Keratinocyte (primary cell): Measurements from ENCODE around the gene GRK6.

Experiments
- CTCF ChIP-seq, 3 experiments: IDR thresholded peaks in 1 of 3; conservative IDR thresholded peaks in 1 of 3; optimal IDR thresholded peaks in 1 of 3; 2 replicates in 2 of 3; 3 replicates in 1 of 3; pipeline versions ENCODE3 to v1.5.1; 2011; ENCODE audit warnings: low read length in 3 of 3, mild to moderate bottlenecking in 3 of 3, moderate library complexity in 2 of 3, control low read depth in 1 of 3, inconsistent platforms in 1 of 3; ENCODE audit not compliant: insufficient read depth in 2 of 3; ENCODE audit errors: extremely low read depth in 1 of 3
- EZH2 ChIP-seq: IDR thresholded peaks from one replicate; pipeline ENCODE4 v1.6.1; 2012; ENCODE audit warnings: inconsistent platforms, mild to moderate bottlenecking, low read length, moderate library complexity

DNA sequence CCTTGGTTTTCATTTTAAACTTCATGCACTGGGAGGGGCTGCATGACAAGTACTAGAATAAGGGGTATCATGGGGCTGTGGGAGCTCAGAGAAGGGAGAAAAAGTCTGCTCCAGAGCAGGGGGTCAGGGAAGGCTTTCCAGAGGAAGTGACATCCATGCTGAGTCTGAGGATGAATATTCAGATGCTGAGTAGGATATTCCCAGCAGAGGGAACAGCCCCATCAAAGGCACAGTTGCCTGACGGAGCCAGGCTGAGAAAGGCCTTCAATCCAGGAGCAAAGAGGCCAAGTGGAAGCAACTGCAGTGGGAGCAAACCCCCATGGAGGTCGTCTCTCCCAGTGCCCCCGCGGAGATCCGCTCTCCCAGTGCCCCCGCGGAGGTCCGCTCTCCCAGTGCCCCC lies 30.4 kb upstream of the GRK6 start:
- no peak for TF ChIP-seq EZH2
- TF ChIP-seq CTCF (optimal IDR thresholded peaks at IDR 0.05 in 1 of 3, IDR thresholded peaks at IDR 0.05 in 1 of 3, conservative IDR thresholded peaks at IDR 0.05 in 1 of 3; ENCODE audit: extremely low read depth in 1 of 3, insufficient read depth in 2 of 3, low read length in 3 of 3): no peak
